Glomerular endothelial cell (primary cell): ENCODE data around the gene SLC35D2. TPM values are rescaled to one million over a fixed set of nuclear protein-coding genes. Genes with fewer than 3 reads are reported as not detected.
A peak's percentile ranks its signal among the peaks of the same experiment; 100 is the strongest.

Experiments used
- DNase-seq: peaks from one replicate; pipeline ENCODE4 v3.0.0-alpha.2; 2011; ENCODE audit warnings: low read depth, low spot score; ENCODE audit errors: extremely low read depth
- total RNA-seq: library from RNA; depleted of rRNA; stranded (reverse); fragments of >200 nt; gene quantifications from 2 replicates; pipeline ENCODE4 v1.2.3, GENCODE V29; 2015

SLC35D2 gene
- 27.4 and 31.2 TPM in 2 replicates for total RNA-seq

- DNase-seq = no peak
These were observed at the start of gene SLC35D2 for GRCh38 chr9:96383165-96383942. SLC35D2 (minus strand) TSS chr9:96383711; CDS start chr9:96383634, 77 bp downstream.

- no peak for DNase-seq
These were observed 46.9 kb upstream of the SLC35D2 start for GRCh38 chr9:96430377-96430776.

GRCh38 chr9:96429732-96430131 is 46.2 kb upstream of the SLC35D2 start:
- DNase-seq = no peak

- no peak for DNase-seq
These were observed 42.1 kb upstream of the SLC35D2 start for GRCh38 chr9:96425500-96426169.

- DNase-seq = no peak
These were observed 40.5 kb upstream of the SLC35D2 start for GRCh38 chr9:96423985-96424336.

- DNase-seq = no peak
These were observed 39.9 kb upstream of the SLC35D2 start for GRCh38 chr9:96423322-96423984.

- peak; percentile 96 for DNase-seq
These were observed 37.1 kb upstream of the SLC35D2 start for GRCh38 chr9:96420468-96421219.

GRCh38 chr9:96419691-96419969 is 36.1 kb upstream of the SLC35D2 start:
- no peak for DNase-seq

- no peak for DNase-seq
These were observed 35.6 kb upstream of the SLC35D2 start for GRCh38 chr9:96418920-96419690.

- no peak for DNase-seq
These were observed 34.8 kb upstream of the SLC35D2 start, which contains the start of gene ZNF367 for GRCh38 chr9:96418083-96418919. ZNF367 (minus strand) TSS chr9:96418370; CDS start chr9:96418032, 338 bp downstream.

- no peak for DNase-seq
These were observed 34.2 kb upstream of the SLC35D2 start for GRCh38 chr9:96417661-96418082.

GRCh38 chr9:96417051-96417586 is 33.6 kb upstream of the SLC35D2 start:
- no peak for DNase-seq

GRCh38 chr9:96413302-96414221 is 30.1 kb upstream of the SLC35D2 start:
- DNase-seq = no peak

GRCh38 chr9:96412174-96412913 is 28.8 kb upstream of the SLC35D2 start:
- no peak for DNase-seq

GRCh38 chr9:96411129-96411838 is 27.8 kb upstream of the SLC35D2 start:
- DNase-seq = no peak

- DNase-seq = no peak
These were observed 25.1 kb upstream of the SLC35D2 start for GRCh38 chr9:96408409-96409280.
